Stimulated activated memory B cell treated with anti-CD40 and anti-IgM and Interleukin-4, amounts not matched to agents 10 μg/mL and 1 μg/mL and 100 μg/mL, for 72 hours (primary cell): ENCODE results near the gene CDK18.
A peak's percentile ranks its signal among the peaks of the same experiment; 100 is the strongest.
"Not testable (repeated sequence)": the region's sequence is repeated elsewhere in the genome, so short reads cannot be mapped to it uniquely, and the experiment has no call there.

Experiments
- ATAC-seq: fragments of 150-1000 bp; cut with Tn5 transposase; 2 replicates; pipeline ENCODE4 v1.10.0; 2021
- H3K27ac Mint-ChIP-seq: one replicate; pipeline ENCODE4 v1.8.0; 2022; ENCODE audit warnings: mild to moderate bottlenecking, mixed read lengths
- H3K27me3 Mint-ChIP-seq: one replicate; pipeline ENCODE4 v1.8.0; 2022; ENCODE audit warnings: mixed read lengths
- H3K36me3 Mint-ChIP-seq: one replicate; pipeline ENCODE4 v1.8.0; 2022; ENCODE audit warnings: mixed read lengths
- H3K4me1 Mint-ChIP-seq: one replicate; pipeline ENCODE4 v1.8.0; 2022; ENCODE audit warnings: mixed read lengths
- H3K4me3 Mint-ChIP-seq: one replicate; pipeline ENCODE4 v1.8.0; 2022; ENCODE audit warnings: mild to moderate bottlenecking, moderate library complexity, mixed read lengths
- H3K9me3 Mint-ChIP-seq: one replicate; pipeline ENCODE4 v1.8.0; 2022; ENCODE audit warnings: mixed read lengths

CDK18 gene

DNA sequence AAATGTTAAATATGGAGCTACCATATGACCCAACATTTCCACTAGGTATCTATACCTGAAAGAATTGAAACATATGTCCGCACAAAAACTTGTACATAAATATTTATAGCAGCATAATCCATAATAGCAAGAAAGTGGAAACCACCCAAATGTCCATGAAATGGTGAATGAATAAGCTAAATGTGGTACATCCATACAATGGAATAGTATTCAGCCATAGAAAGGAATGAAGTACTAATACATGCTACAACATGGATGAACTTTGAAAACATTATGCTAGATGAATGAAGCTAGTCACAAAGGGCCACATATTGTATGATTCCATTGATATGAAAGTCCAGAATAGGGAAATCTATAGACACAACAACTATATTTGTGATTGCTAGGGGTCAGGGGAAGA is 28.6 kb upstream of the CDK18 start:
- no peak overlapping the region for H3K27ac Mint-ChIP-seq
- H3K4me1 Mint-ChIP-seq: peaks cover 26% of the 10 kb centered on the region
- peaks cover 7% of the 10 kb centered on the region for H3K36me3 Mint-ChIP-seq
- H3K9me3 Mint-ChIP-seq: peaks cover 21% of the 10 kb centered on the region
- peaks cover 38% of the 10 kb centered on the region for H3K27me3 Mint-ChIP-seq
- H3K4me3 Mint-ChIP-seq: no peak overlapping the region
- no peak for ATAC-seq

- ATAC-seq: no peak
- peaks cover 21% of the 10 kb centered on the region for H3K9me3 Mint-ChIP-seq
- no peak overlapping the region for H3K27ac Mint-ChIP-seq
Measured at GRCh38 chr1:205476648-205477047, 27.8 kb upstream of the CDK18 start.

DNA sequence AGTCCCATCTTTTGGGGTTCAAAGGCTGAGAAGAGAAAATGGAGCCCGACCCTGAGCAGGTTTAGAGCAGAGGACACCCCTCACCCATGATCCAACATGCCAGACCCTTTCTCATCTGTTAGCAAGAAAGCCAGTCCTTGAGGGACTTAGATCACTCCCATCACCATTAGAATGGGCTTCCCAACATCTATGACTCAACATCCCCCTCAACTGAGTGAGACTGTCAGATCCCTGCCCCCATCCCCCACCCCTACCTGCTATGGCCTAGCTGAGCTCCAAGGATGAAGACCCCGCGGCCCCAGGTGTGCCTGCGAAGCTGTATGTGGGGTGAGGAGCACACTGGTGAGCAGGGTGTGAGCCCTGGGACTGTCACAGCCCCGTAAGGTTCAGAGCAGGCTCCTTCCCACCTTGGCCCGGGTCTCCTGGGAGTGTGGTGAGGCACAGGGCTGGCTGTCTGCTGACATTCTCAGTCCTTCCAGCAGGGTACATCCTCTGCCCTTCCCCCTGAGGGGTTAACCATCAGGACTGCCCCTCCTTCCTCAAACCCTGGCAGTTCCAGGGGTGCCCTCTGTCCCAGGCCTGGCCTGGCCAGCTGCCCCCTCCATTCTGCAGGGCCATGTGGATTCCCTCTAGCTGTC is 27.2 kb upstream of the CDK18 start:
- peaks cover 7% of the 10 kb centered on the region for H3K36me3 Mint-ChIP-seq
- peaks cover 28% of the 10 kb centered on the region for H3K27me3 Mint-ChIP-seq
- no peak overlapping the region for H3K4me3 Mint-ChIP-seq
- peaks cover 21% of the 10 kb centered on the region for H3K9me3 Mint-ChIP-seq
- H3K27ac Mint-ChIP-seq: no peak overlapping the region
- no peak for ATAC-seq
- peaks cover 34% of the 10 kb centered on the region for H3K4me1 Mint-ChIP-seq

More at GRCh38 chr1:205476648-205477047, 27.8 kb upstream of the CDK18 start:
- H3K27me3 Mint-ChIP-seq: peaks cover 34% of the 10 kb centered on the region
- H3K4me3 Mint-ChIP-seq: no peak overlapping the region
- peaks cover 34% of the 10 kb centered on the region for H3K4me1 Mint-ChIP-seq
- peaks cover 7% of the 10 kb centered on the region for H3K36me3 Mint-ChIP-seq

- Mint-ChIP-seq H3K4me3 (no peak overlapping the region), H3K9me3 (peaks cover 17% of the 10 kb centered on the region), H3K36me3 (peaks cover 7% of the 10 kb centered on the region), H3K27me3 (peaks cover 25% of the 10 kb centered on the region), H3K27ac (no peak overlapping the region), H3K4me1 (peaks cover 28% of the 10 kb centered on the region)
- no peak for ATAC-seq
Measured at GRCh38 chr1:205477759-205478247, 26.7 kb upstream of the CDK18 start.

DNA sequence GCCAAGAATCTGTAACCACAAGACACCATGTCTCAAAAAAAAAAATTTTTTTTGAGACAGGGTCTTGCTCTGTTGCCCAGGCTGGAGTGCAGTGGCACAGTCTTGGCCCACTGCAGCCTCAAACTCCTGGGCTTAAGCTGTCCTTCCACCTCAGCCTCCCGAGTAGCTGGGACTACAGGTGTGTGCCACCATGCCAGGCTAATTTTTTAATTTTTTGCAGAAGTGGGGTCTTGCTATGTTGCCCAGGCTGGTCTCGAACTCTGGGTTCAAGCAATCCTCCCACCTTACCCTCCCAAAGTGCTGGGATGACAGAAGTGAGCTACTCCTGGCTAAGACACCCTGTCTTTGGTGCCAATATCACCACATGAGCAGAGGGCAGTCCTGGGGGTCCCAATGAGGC is 25.5 kb upstream of the CDK18 start:
- peaks cover 26% of the 10 kb centered on the region for H3K27me3 Mint-ChIP-seq
- not testable (repeated sequence) for H3K36me3 Mint-ChIP-seq, H3K27ac Mint-ChIP-seq, H3K4me3 Mint-ChIP-seq, ATAC-seq
- peaks cover 34% of the 10 kb centered on the region for H3K4me1 Mint-ChIP-seq
- peaks cover 17% of the 10 kb centered on the region for H3K9me3 Mint-ChIP-seq

- Mint-ChIP-seq H3K9me3 (peaks cover 8% of the 10 kb centered on the region), H3K27ac (peak overlapping the region; percentile 18), H3K36me3 (no peaks in the 10 kb centered on the region), H3K27me3 (peaks cover 29% of the 10 kb centered on the region), H3K4me1 (peaks cover 43% of the 10 kb centered on the region), H3K4me3 (peak overlapping the region; percentile 21)
- ATAC-seq: peak; percentile 70
Measured at GRCh38 chr1:205480349-205480985, 24.0 kb upstream of the CDK18 start.

- H3K9me3 Mint-ChIP-seq: peaks cover 4% of the 10 kb centered on the region
- H3K27me3 Mint-ChIP-seq: peaks cover 34% of the 10 kb centered on the region
- peak; percentile 5 for ATAC-seq
- peak overlapping the region; percentile 13 for H3K4me3 Mint-ChIP-seq
- H3K4me1 Mint-ChIP-seq: peaks cover 47% of the 10 kb centered on the region
- H3K36me3 Mint-ChIP-seq: no peaks in the 10 kb centered on the region
- H3K27ac Mint-ChIP-seq: peak overlapping the region; percentile 18
Measured at GRCh38 chr1:205481218-205481617, 23.3 kb upstream of the CDK18 start.

GRCh38 chr1:205481629-205482151 is 22.8 kb upstream of the CDK18 start:
- Mint-ChIP-seq H3K27ac (peak overlapping the region; percentile 18), H3K4me1 (peaks cover 47% of the 10 kb centered on the region), H3K36me3 (no peaks in the 10 kb centered on the region), H3K4me3 (no peak overlapping the region), H3K9me3 (peaks cover 2% of the 10 kb centered on the region), H3K27me3 (peaks cover 38% of the 10 kb centered on the region)
- ATAC-seq: peak; percentile 3

GRCh38 chr1:205482587-205482986 is 21.9 kb upstream of the CDK18 start:
- not testable (repeated sequence) for H3K4me3 Mint-ChIP-seq, H3K36me3 Mint-ChIP-seq, ATAC-seq, H3K27ac Mint-ChIP-seq, H3K9me3 Mint-ChIP-seq
- Mint-ChIP-seq H3K4me1 (peaks cover 47% of the 10 kb centered on the region), H3K27me3 (peaks cover 46% of the 10 kb centered on the region)

GRCh38 chr1:205483372-205483771 is 21.1 kb upstream of the CDK18 start:
- Mint-ChIP-seq H3K4me3 (no peak overlapping the region), H3K36me3 (no peaks in the 10 kb centered on the region)
- no peak for ATAC-seq

DNA sequence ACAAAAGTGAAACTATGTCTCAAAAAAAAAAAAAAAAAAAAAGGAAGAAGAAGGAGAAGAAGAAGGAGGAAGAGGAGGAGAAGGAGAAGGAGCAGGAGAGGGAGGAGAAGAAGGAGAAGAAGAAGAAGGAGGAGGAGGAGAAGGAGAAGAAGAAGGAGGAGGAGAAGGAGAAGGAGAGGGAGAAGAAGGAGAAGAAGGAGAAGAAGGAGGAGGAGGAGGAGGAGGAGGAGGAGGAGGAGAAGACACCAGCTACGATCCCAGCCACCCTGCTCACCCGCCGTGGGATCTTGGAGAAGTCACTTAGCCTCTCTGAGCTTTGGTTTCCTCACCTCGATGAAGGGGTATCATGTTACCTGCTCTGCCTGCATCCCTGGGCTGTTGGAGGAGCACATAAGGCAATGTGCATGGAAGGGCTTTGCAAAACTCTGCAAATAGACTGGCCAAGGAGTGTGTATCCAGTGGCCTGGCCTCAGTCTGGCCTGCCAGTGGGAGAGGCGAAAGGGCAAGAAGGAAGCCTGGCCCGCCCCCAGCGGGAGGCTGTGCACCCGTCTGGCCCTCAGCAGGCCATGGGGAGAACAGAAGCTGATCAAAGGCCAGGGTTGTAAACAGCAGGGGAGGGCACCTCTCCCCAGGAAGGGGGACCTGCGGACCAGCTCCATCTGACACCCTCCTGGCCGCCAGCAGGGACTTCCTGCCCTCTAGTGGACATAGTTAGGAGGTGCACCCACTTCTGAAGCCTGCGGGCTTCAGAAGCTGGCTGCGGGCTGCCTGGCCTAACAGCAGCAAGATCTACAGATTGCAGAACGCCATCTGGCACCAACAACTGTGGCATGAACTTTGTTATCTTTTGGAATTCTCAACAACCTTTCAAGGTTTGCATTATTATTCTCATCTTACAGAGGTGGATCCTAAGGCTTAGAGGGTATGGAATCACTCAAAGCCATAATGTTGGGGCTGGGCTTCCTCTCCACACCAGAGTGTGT is 19.2 kb upstream of the CDK18 start:
- Mint-ChIP-seq H3K36me3 (no peaks in the 10 kb centered on the region), H3K9me3 (no peaks in the 10 kb centered on the region), H3K4me3 (no peak overlapping the region), H3K27ac (no peak overlapping the region), H3K27me3 (peaks cover 65% of the 10 kb centered on the region), H3K4me1 (peaks cover 43% of the 10 kb centered on the region)
- peak; percentile 75 for ATAC-seq

More at GRCh38 chr1:205483372-205483771, 21.1 kb upstream of the CDK18 start:
- Mint-ChIP-seq H3K27ac (peak overlapping the region; percentile 1), H3K9me3 (no peaks in the 10 kb centered on the region), H3K4me1 (peaks cover 47% of the 10 kb centered on the region), H3K27me3 (peaks cover 54% of the 10 kb centered on the region)

DNA sequence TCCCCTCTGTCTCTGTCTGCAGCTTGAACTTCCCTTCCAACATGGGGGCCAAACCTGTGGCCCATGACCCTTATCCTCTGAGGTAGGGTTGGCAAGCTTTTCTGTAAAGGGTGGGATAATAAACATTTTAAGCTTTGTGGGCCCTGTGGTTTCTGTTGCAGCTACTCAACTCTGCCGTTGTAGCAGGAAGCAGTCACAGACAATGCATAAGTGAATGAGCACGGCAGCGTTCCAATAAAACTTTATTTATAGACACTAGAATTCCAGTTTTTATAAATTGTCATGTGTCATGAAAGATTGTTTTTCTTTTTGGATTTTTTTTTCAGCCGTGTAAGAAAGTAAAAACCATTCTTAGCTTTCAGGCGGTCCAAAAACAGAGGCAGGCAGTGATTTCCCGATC is 18.2 kb upstream of the CDK18 start:
- H3K9me3 Mint-ChIP-seq: no peaks in the 10 kb centered on the region
- peaks cover 65% of the 10 kb centered on the region for H3K27me3 Mint-ChIP-seq
- H3K4me3 Mint-ChIP-seq: no peak overlapping the region
- H3K36me3 Mint-ChIP-seq: no peaks in the 10 kb centered on the region
- no peak for ATAC-seq
- H3K4me1 Mint-ChIP-seq: peaks cover 33% of the 10 kb centered on the region
- H3K27ac Mint-ChIP-seq: no peak overlapping the region

GRCh38 chr1:205488074-205488723 is 16.3 kb upstream of the CDK18 start:
- Mint-ChIP-seq H3K36me3 (no peaks in the 10 kb centered on the region), H3K27ac (no peak overlapping the region), H3K27me3 (peaks cover 74% of the 10 kb centered on the region), H3K4me3 (no peak overlapping the region), H3K9me3 (no peaks in the 10 kb centered on the region), H3K4me1 (peaks cover 23% of the 10 kb centered on the region)
- ATAC-seq: peak; percentile 72

DNA sequence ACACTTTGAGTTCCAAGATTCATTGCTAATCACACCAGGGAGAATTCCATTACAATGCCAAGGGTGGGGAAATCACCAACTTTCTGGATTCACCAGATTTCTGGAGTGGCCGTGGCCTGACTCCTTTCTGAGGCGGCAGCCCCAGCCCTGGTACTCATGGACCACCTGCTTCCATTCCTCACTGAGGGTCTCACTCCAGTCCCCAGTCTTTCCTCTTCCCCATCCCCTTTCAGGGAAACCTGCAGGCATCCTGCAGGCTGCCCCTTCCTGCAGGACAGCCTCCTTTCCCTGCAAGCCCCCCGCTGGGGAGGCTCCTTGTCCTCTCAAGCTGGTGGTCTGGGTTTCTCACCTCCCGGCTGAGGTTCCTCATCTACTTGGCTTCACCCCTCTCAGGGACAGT is 12.7 kb upstream of the CDK18 start:
- ATAC-seq: no peak
- H3K36me3 Mint-ChIP-seq: no peaks in the 10 kb centered on the region
- H3K4me3 Mint-ChIP-seq: no peak overlapping the region
- no peaks in the 10 kb centered on the region for H3K9me3 Mint-ChIP-seq
- H3K4me1 Mint-ChIP-seq: peaks cover 7% of the 10 kb centered on the region
- peaks cover 77% of the 10 kb centered on the region for H3K27me3 Mint-ChIP-seq
- H3K27ac Mint-ChIP-seq: no peak overlapping the region
